HepG2 (cell line): ENCODE measurements around the gene COQ5. TPM values are rescaled to one million over a fixed set of nuclear protein-coding genes. Genes with fewer than 3 reads are reported as not detected.
A peak's percentile ranks its signal among the peaks of the same experiment; 100 is the strongest.

Experiments used
- ATAC-seq: fragments of 200-7000 bp; cut with Tn5 transposase; 3 replicates; pipeline ENCODE4 v1.9.1; 2020; ENCODE audit warnings: mild to moderate bottlenecking, moderate library complexity
- BruUV-seq: library from RNA; stranded (reverse); fragments of 400-500 nt; replicated peaks from 2 replicates; lab custom pipeline; 2021; lab: Mats Ljungman, UMichigan
- CTCF ChIA-PET: fragments of 300-600 bp; formaldehyde crosslinking; extraction: SDS; loops from one replicate; lab custom pipeline; 2021; ENCODE audit warnings: low total read pairs, inconsistent platforms, low intra/inter-chr PET ratio; lab: Yijun Ruan, JAX
- POLR2A ChIA-PET: fragments of 350-600 bp; sonication (Branson Sonifier 250); formaldehyde crosslinking; loops from one replicate; lab custom pipeline; 2020; ENCODE audit warnings: antibody characterized with exemption, inconsistent platforms; lab: Yijun Ruan, JAX
- DNase-seq: peaks from one replicate; pipeline ENCODE4 v3.0.0-alpha.2; 2015; ENCODE audit warnings: low spot score
- FAIRE-seq: peaks from 3 replicates; lab custom pipeline; 2011; peaks lifted over from hg19 to GRCh38; lab: Jason Lieb, UNC
- H2AFZ ChIP-seq: one replicate; pipeline ENCODE4 v1.6.1; 2011; ENCODE audit warnings: low read length, inconsistent platforms
- H3K27ac ChIP-seq: fragments of 300-600 bp; 3 replicates; pipeline ENCODE4 v1.8.0; 2011; ENCODE audit warnings: mixed run types, mild to moderate bottlenecking, mixed read lengths, low read length, inconsistent platforms; ENCODE audit not compliant: insufficient read depth; ENCODE audit errors: extremely low read length
- H3K27me3 ChIP-seq, 2 experiments: fragments of 200-600 bp in 1 of 2; 2 replicates in 1 of 2; 3 replicates in 1 of 2; pipeline versions ENCODE4 v1.6.0 to v1.8.0; 2011; ENCODE audit warnings: low read length in 2 of 2, mild to moderate bottlenecking in 2 of 2, moderate library complexity in 2 of 2, inconsistent platforms in 1 of 2; ENCODE audit not compliant: insufficient read depth in 2 of 2, control insufficient read depth in 1 of 2
- H3K36me3 ChIP-seq, 2 experiments: fragments of 200-600 bp in 1 of 2; replicated peaks in 1 of 2; 2 replicates in 1 of 2; 3 replicates in 1 of 2; pipeline versions ENCODE4 v1.5.1 to v1.8.0; 2011; ENCODE audit warnings: low read length in 2 of 2, inconsistent platforms in 1 of 2; ENCODE audit not compliant: insufficient read depth in 2 of 2, control insufficient read depth in 1 of 2
- H3K4me1 ChIP-seq: 2 replicates; pipeline ENCODE4 v1.5.1; 2012; ENCODE audit warnings: low read length, inconsistent platforms; ENCODE audit not compliant: insufficient read depth
- H3K4me2 ChIP-seq: 2 replicates; pipeline ENCODE4 v1.6.0; 2011; ENCODE audit warnings: low read depth, low read length, inconsistent platforms
- H3K4me3 ChIP-seq, 3 experiments: fragments of 200-600 bp in 1 of 3; sonication (generic), shearing (Covaris generic) in 1 of 3; replicated peaks in 1 of 3; 2 replicates each; pipeline ENCODE4 v1.5.1; 2011 to 2016; ENCODE audit warnings: low read length in 3 of 3, inconsistent platforms in 2 of 3, low read depth in 2 of 3, mild to moderate bottlenecking in 2 of 3, control low read depth in 1 of 3, mixed read lengths in 1 of 3; ENCODE audit not compliant: insufficient read depth in 1 of 3
- H3K79me2 ChIP-seq: one replicate; pipeline ENCODE4 v1.6.1; 2011; ENCODE audit warnings: low read length, inconsistent platforms; ENCODE audit not compliant: insufficient read depth
- H3K9ac ChIP-seq: 2 replicates; pipeline ENCODE4 v1.6.0; 2011; ENCODE audit warnings: mild to moderate bottlenecking, low read depth, low read length, inconsistent platforms; ENCODE audit not compliant: insufficient read depth
- H3K9me3 ChIP-seq: 2 replicates; pipeline ENCODE4 v1.5.1; 2012; ENCODE audit warnings: mild to moderate bottlenecking, low read length
- H4K20me1 ChIP-seq: 2 replicates; pipeline ENCODE4 v1.6.0; 2011; ENCODE audit warnings: inconsistent platforms, mild to moderate bottlenecking, low read length, moderate library complexity; ENCODE audit not compliant: insufficient read depth
- BRF2 ChIP-seq: sonication (generic); formaldehyde crosslinking; IDR thresholded peaks from 2 replicates; pipeline ENCODE4 v1.8.1; 2022; ENCODE audit warnings: mild to moderate bottlenecking, missing genetic modification reagents
- GFI1 ChIP-seq: sonication (generic); formaldehyde crosslinking; IDR thresholded peaks from 2 replicates; pipeline ENCODE4 v1.5.0; 2020; ENCODE audit warnings: missing genetic modification reagents, mild to moderate bottlenecking, borderline replicate concordance
- IKZF1 ChIP-seq: fragments of 450-650 bp; IDR thresholded peaks from 2 replicates; pipeline ENCODE4 v1.7.1; 2016
- JDP2 ChIP-seq: sonication (generic); formaldehyde crosslinking; IDR thresholded peaks from 2 replicates; pipeline ENCODE4 v1.8.1; 2022; ENCODE audit warnings: missing genetic modification reagents, borderline replicate concordance
- SP4 ChIP-seq: sonication (generic); formaldehyde crosslinking; IDR thresholded peaks from 2 replicates; pipeline ENCODE4 v1.8.1; 2023; ENCODE audit warnings: mild to moderate bottlenecking, missing genetic modification reagents
- TOE1 ChIP-seq: sonication (generic); formaldehyde crosslinking; IDR thresholded peaks from 2 replicates; pipeline ENCODE4 v1.4.0; 2020; ENCODE audit warnings: mild to moderate bottlenecking, missing genetic modification reagents
- WGBS: methylation state at CpG from one replicate; pipeline ENCODE4 v1.1.6; 2017; ENCODE audit warnings: low lambda C conversion rate; 5-methylcytosine and 5-hydroxymethylcytosine counted together
- in situ Hi-C: cut with HindIII; loops from 2 replicates; pipeline ENCODE4 v1.10.0; 2017; ENCODE audit warnings: low pct_unique_long_range_greater_than_20kb; ENCODE audit not compliant: extremely low pct_ligation_motif_present
- intact Hi-C: fragments of 100-400 bp; cut with micrococcal nuclease; formaldehyde crosslinking; loops from one replicate; pipeline ENCODE4 v1.10.0; 2022; ENCODE audit not compliant: unreplicated experiment
- polyA plus RNA-seq, 8 experiments: library from polyadenylated mRNA; depleted of rRNA in 3 of 8; stranded (reverse) in 7 of 8; unstranded in 1 of 8; fragments of >200 nt; fragmentation: Illumina TruSeq in 4 of 8; extraction: Trizol in 4 of 8; gene quantifications; 2 replicates each; pipeline versions ENCODE4 v1.2.1 to v1.2.3, GENCODE V29; 2011 to 2016; ENCODE audit warnings: low read depth in 4 of 8, missing spikeins in 1 of 8, mixed read lengths in 1 of 8; ENCODE audit not compliant: insufficient read depth in 1 of 8
- total RNA-seq, 5 experiments: library from RNA; depleted of rRNA; stranded (reverse); fragments of >200 nt; fragmentation: Illumina TruSeq; extraction: Trizol; gene quantifications; 2 replicates each; pipeline ENCODE4 v1.2.3, GENCODE V29; 2016; ENCODE audit warnings: low read depth in 1 of 5
- TF ChIP-seq, protein P1 (sequence below): sonication (generic); formaldehyde crosslinking; IDR thresholded peaks from 2 replicates; pipeline ENCODE4 v1.4.0; 2020; ENCODE audit warnings: mild to moderate bottlenecking, missing genetic modification reagents

COQ5 gene
- total and polyA plus RNA-seq, 2 of the 13 experiments (the other 11 are each of a cell fraction or from before 2014, with no cell fraction given), result 36.4 to 41.5 TPM

- H3K4me3 ChIP-seq, result no peak overlapping the region
- H3K27ac ChIP-seq, result no peak overlapping the region
- ChIA-PET CTCF (no interaction called here), POLR2A (no interaction called here)
- H4K20me1 ChIP-seq, result peaks cover 71% of the 10 kb centered on the region
- in situ Hi-C loops, result no loop called here
- no peak overlapping the region for H3K9ac ChIP-seq
- H3K4me2 ChIP-seq, result no peak overlapping the region
- no peaks in the 10 kb centered on the region for H3K9me3 ChIP-seq
- H2AFZ ChIP-seq, result no peak overlapping the region
- no peak for TF ChIP-seq IKZF1
- TF ChIP-seq GFI1 (CRISPR knock-in tag), result 0 out of 2 replicates have a peak, but pooled peaks have one; percentile 13
- FAIRE-seq (no peak), ATAC-seq (no peak), DNase-seq (no peak)
- no peaks in the 10 kb centered on the region for H3K27me3 ChIP-seq
- H3K79me2 ChIP-seq, result peaks cover 61% of the 10 kb centered on the region
- H3K4me1 ChIP-seq, result peaks cover 82% of the 10 kb centered on the region
- H3K36me3 ChIP-seq, result peaks cover 12 to 44% of the 10 kb centered on the region in 2 experiments
- BruUV-seq, result no TSS peak
- WGBS, result 72% methylated on average over 3 of the region's 3 CpGs
- intact Hi-C loops, result no loop called here
These were observed 17.1 kb upstream of the COQ5 start for GRCh38 chr12:120546050-120546386.

DNA sequence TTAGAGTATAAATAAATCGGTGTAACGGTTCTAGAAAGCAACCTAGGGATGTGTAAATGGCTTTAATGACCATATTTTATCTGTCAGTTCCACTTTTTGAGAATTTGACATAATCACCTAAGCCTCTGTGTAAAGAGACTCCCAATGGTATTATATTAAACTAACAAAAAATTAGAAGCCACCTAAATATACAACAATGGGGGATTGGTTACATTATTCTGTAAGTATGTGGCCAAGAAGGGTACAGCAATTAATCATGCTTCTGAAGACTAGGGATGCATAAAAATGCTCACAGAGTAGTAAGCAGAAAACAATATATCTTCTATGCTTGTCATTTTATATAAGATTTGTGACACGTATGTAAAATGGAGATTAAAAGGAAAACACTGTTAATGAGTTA, 15.7 kb upstream of the COQ5 start:
- Histone ChIP-seq H3K4me2 (no peak overlapping the region), H4K20me1 (peaks cover 72% of the 10 kb centered on the region), H3K9ac (no peak overlapping the region), H3K27ac (no peak overlapping the region), H3K4me3 (no peak overlapping the region), H3K9me3 (no peaks in the 10 kb centered on the region), H3K4me1 (peaks cover 82% of the 10 kb centered on the region), H3K27me3 (no peaks in the 10 kb centered on the region), H3K79me2 (peaks cover 71% of the 10 kb centered on the region), H3K36me3 (peaks cover 12 to 49% of the 10 kb centered on the region in 2 experiments), H2AFZ (no peak overlapping the region)
- intact Hi-C loops, result no loop called here
- POLR2A ChIA-PET, result no interaction called here
- DNase-seq, result no peak
- no TSS peak for BruUV-seq
- in situ Hi-C loops, result no loop called here
- ATAC-seq, result no peak
- FAIRE-seq, result no peak
- WGBS, result 98% methylated on average over 3 of the region's 3 CpGs
- CTCF ChIA-PET, result no interaction called here
- TF ChIP-seq SP4 (CRISPR knock-in tag) (no peak), BRF2 (no peak), TOE1 (CRISPR knock-in tag) (no peak), JDP2 (no peak)
- TF ChIP-seq, protein P1, sequence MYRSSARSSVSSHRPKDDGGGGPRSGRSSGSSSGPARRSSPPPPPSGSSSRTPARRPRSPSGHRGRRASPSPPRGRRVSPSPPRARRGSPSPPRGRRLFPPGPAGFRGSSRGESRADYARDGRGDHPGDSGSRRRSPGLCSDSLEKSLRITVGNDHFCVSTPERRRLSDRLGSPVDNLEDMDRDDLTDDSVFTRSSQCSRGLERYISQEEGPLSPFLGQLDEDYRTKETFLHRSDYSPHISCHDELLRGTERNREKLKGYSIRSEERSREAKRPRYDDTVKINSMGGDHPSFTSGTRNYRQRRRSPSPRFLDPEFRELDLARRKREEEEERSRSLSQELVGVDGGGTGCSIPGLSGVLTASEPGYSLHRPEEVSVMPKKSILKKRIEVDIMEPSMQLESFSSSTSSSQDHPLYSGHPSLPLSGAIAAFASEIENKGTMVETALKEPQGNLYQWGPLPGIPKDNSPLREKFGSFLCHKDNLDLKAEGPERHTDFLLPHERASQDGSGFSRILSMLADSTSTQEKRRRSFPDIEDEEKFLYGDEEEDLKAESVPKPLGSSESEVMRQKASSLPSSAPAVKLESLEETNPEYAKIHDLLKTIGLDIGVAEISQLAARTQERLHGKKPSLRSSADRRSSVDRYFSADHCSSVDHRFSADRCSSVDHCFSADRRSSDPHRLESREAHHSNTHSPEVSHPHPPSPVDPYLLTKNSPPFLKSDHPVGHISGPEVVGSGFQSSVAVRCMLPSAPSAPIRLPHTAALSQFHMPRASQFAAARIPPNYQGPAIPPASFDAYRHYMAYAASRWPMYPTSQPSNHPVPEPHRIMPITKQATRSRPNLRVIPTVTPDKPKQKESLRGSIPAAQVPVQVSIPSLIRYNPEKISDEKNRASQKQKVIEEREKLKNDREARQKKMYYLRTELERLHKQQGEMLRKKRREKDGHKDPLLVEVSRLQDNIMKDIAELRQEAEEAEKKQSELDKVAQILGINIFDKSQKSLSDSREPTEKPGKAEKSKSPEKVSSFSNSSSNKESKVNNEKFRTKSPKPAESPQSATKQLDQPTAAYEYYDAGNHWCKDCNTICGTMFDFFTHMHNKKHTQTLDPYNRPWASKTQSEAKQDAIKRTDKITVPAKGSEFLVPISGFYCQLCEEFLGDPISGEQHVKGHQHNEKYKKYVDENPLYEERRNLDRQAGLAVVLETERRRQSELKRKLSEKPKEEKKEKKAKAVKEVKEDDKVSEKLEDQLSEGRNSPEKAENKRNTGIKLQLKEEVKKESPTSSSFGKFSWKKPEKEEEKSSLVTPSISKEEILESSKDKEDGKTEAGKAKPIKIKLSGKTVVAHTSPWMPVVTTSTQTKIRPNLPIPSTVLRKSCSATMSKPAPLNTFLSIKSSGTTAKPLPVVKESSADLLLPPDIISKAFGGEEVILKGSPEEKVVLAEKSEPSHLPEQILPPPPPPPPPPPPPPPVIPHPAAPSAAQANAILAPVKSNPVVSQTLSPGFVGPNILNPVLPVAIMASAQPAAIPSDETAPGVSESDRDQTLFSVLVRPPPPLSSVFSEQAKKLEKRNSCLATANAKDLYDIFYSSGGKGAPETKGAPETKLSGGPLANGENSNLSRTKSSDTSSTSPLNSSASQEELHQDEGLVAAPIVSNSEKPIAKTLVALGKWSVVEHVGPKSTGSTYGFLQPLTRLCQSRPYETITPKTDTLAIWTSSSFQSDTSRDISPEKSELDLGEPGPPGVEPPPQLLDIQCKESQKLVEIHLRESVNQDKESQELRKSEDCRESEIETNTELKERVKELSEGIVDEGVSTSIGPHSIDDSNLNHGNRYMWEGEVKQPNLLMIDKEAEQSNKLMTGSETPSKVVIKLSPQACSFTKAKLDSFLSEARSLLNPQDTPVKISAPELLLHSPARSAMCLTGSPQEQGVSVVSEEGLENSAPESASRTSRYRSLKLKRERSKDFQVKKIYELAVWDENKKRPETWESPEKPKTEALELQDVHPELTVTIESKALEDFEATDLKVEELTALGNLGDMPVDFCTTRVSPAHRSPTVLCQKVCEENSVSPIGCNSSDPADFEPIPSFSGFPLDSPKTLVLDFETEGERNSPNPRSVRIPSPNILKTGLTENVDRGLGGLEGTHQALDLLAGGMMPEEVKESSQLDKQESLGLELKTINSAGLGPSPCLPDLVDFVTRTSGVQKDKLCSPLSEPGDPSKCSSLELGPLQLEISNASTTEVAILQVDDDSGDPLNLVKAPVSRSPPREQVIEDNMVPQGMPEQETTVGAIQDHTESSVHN (CRISPR knock-in tag), result no peak
